GM23248 (cell line): Measurements from ENCODE around the gene PRSS57. TPM values are rescaled to one million over a fixed set of nuclear protein-coding genes. Genes with fewer than 3 reads are reported as not detected.

Experiments used
- DNase-seq: peaks from one replicate; pipeline ENCODE4 v3.0.0-alpha.2; 2015
- H2AFZ ChIP-seq: fragments of 200-600 bp; sonication (generic); 2 replicates; pipeline ENCODE4 v1.6.1; 2016; ENCODE audit warnings: antibody characterized with exemption
- H3F3A ChIP-seq: fragments of 200-600 bp; sonication (generic); 2 replicates; pipeline ENCODE4 v1.6.1; 2016; ENCODE audit warnings: mild to moderate bottlenecking, antibody characterized with exemption, mixed run types; ENCODE audit not compliant: insufficient read depth
- H3K27ac ChIP-seq: fragments of 200-600 bp; sonication (generic); 2 replicates; pipeline ENCODE4 v1.5.1; 2016; ENCODE audit warnings: mild to moderate bottlenecking
- H3K27me3 ChIP-seq: fragments of 200-600 bp; sonication (generic); replicated peaks from 2 replicates; pipeline ENCODE4 v1.6.1; 2016; ENCODE audit warnings: mild to moderate bottlenecking; ENCODE audit not compliant: insufficient read depth
- H3K36me3 ChIP-seq: fragments of 200-600 bp; sonication (generic); 2 replicates; pipeline ENCODE4 v1.6.1; 2016; ENCODE audit warnings: low read depth, mild to moderate bottlenecking
- H3K4me1 ChIP-seq: fragments of 200-600 bp; sonication (generic); 2 replicates; pipeline ENCODE4 v1.6.1; 2016; ENCODE audit warnings: mild to moderate bottlenecking; ENCODE audit not compliant: insufficient read depth
- H3K4me2 ChIP-seq: fragments of 200-600 bp; sonication (generic); one replicate; pipeline ENCODE4 v1.6.1; 2016; ENCODE audit warnings: mild to moderate bottlenecking; ENCODE audit not compliant: unreplicated experiment
- H3K4me3 ChIP-seq: fragments of 200-600 bp; sonication (generic); 2 replicates; pipeline ENCODE4 v1.5.1; 2016; ENCODE audit warnings: mild to moderate bottlenecking
- H3K79me2 ChIP-seq: fragments of 200-600 bp; sonication (generic); 2 replicates; pipeline ENCODE4 v1.6.1; 2016; ENCODE audit warnings: mild to moderate bottlenecking; ENCODE audit not compliant: insufficient read depth
- H3K9ac ChIP-seq: fragments of 200-600 bp; sonication (generic); 2 replicates; pipeline ENCODE4 v1.6.1; 2016; ENCODE audit warnings: mild to moderate bottlenecking
- H3K9me2 ChIP-seq: fragments of 200-600 bp; sonication (generic); 2 replicates; pipeline ENCODE4 v1.6.1; 2016; ENCODE audit warnings: mixed run types, mild to moderate bottlenecking, moderate library complexity; ENCODE audit not compliant: insufficient read depth
- H3K9me3 ChIP-seq: fragments of 200-600 bp; sonication (generic); one replicate; pipeline ENCODE4 v1.6.1; 2017; ENCODE audit warnings: low read depth
- H4K20me1 ChIP-seq: fragments of 200-600 bp; sonication (generic); 2 replicates; pipeline ENCODE4 v1.6.0; 2016; ENCODE audit not compliant: insufficient read depth
- EZH2 ChIP-seq: fragments of 200-600 bp; sonication (generic); IDR thresholded peaks from 2 replicates; pipeline ENCODE4 v1.6.1; 2018; ENCODE audit warnings: antibody characterized with exemption, mild to moderate bottlenecking; ENCODE audit not compliant: insufficient read depth, poor library complexity, severe bottlenecking
- EZH2phosphoT487 ChIP-seq: fragments of 200-600 bp; sonication (generic); IDR thresholded peaks from 2 replicates; pipeline ENCODE4 v1.6.1; 2018; ENCODE audit warnings: antibody characterized with exemption, moderate library complexity, mild to moderate bottlenecking, low read depth; ENCODE audit not compliant: insufficient read depth
- WGBS, 2 experiments: methylation state at CpG; one replicate each; pipeline ENCODE4 v1.1.6; 2015 to 2017; ENCODE audit warnings: low lambda C conversion rate in 2 of 2, low coverage in 1 of 2; ENCODE audit errors: missing lambda C conversion rate in 2 of 2; 5-methylcytosine and 5-hydroxymethylcytosine counted together
- in situ Hi-C: fragments of 300-500 bp; cut with MboI; formaldehyde crosslinking; loops from 2 replicates; pipeline ENCODE4 v1.15.0; 2020
- polyA plus RNA-seq: library from polyadenylated mRNA; unstranded; fragments of >200 nt; fragmentation: Nextera tagmentation; extraction: Ambion mirVana; gene quantifications from 2 replicates; pipeline ENCODE4 v1.2.1, GENCODE V29; 2016
- total RNA-seq: library from RNA; depleted of rRNA; stranded (reverse); fragments of >200 nt; shearing (Covaris generic); gene quantifications from 2 replicates; pipeline ENCODE4 v1.2.3, GENCODE V29; 2014; rRNA removed

PRSS57 gene
- total and polyA plus RNA-seq, 2 experiments from 2014 or later = not detected

DNA sequence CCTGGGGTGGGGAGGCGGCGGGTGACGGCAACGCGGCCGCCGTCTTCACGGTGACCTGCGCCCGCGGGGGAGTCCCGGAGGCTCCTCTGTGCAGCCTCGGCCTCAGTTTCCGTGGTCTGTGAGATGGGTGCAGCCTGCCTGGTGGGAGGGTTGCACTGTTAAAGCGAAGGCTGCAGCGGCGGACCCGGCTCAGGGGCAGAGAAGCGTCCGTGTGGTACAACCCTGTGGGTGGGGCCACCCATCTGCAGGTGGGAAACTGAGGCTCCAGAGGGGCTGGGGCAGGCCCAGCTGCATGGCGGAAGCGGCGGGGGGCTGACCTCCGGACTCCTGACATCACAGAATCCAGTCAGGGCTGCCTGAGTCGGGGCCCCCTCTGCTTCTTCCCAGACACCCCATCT lies 55.1 kb downstream of the PRSS57 start:
- Histone ChIP-seq H3K79me2 (no peaks in the 10 kb centered on the region), H3K36me3 (no peaks in the 10 kb centered on the region), H3K27me3 (no peaks in the 10 kb centered on the region), H3K4me2 (no peak overlapping the region), H3K9me2 (no peaks in the 10 kb centered on the region), H4K20me1 (no peaks in the 10 kb centered on the region), H3K4me3 (peak overlapping the region; percentile 61), H3K4me1 (no peaks in the 10 kb centered on the region), H3F3A (no peaks in the 10 kb centered on the region), H2AFZ (peak overlapping the region; percentile 23; the same call in 1 of the 2 replicates), H3K9me3 (no peaks in the 10 kb centered on the region), H3K9ac (0 out of 2 replicates have a peak overlapping the region, but pooled peaks have one; percentile 25), H3K27ac (no peak overlapping the region)
- in situ Hi-C loops = no loop called here
- WGBS, 2 experiments = 67 to 77% methylated on average over 16 to 21 of the region's 25 CpGs
- no peak for DNase-seq
- TF ChIP-seq EZH2phosphoT487 (no peak), EZH2 (no peak)

DNA sequence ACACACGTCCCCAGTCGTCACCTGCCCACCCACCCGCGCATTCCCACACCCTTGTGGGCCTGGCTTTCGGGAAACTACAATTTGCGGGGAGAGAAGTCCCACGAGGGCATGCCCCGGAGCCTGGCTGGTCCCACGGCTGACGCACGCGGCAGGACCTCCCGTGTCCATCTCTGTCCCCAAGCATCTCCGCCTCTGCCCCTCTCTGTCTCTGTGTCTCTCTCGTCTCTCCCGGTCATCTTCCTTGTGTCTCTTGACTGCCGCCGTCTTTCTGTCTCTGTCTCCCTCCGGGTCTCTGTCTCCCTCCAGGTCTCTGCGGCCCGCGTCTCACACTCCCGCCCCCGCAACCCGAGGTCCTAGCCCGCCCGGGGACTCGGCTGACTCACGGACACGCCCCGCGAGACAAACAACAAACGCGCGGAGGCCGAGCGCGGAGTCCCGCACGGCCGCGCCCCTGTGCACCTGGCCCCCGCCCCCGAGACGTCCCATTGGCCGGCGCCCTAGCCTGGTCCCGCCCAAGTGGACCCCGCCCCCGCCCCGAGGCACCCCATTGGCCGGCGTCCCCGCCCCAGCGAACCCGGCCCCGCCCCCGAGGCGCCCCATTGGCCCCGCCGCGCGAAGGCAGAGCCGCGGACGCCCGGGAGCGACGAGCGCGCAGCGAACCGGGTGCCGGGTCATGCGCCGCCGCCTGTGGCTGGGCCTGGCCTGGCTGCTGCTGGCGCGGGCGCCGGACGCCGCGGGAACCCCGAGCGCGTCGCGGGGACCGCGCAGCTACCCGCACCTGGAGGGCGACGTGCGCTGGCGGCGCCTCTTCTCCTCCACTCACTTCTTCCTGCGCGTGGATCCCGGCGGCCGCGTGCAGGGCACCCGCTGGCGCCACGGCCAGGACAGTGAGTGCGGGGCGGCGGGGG lies 55.7 kb downstream of the PRSS57 start, which contains the start of gene FGF22:
Gene FGF22, plus strand, starts transcription at position 627 of the 908 bp plus-strand sequence. Its CDS starts 47 bp downstream, at position 674.
- no peaks in the 10 kb centered on the region for H4K20me1 ChIP-seq
- H3K4me2 ChIP-seq = peak within 1 kb of the TSS; percentile 91
- no peak within 1 kb of the TSS for H3K27ac ChIP-seq
- peak; percentile 96 for DNase-seq
- peak within 1 kb of the TSS; percentile 68 for H3K4me3 ChIP-seq
- TF ChIP-seq EZH2phosphoT487 = no peak
- no peak for TF ChIP-seq EZH2
- H3K9me2 ChIP-seq = no peaks in the 10 kb centered on the region
- no peaks in the 10 kb centered on the region for H3K4me1 ChIP-seq
- in situ Hi-C loops = no loop called here
- WGBS, 2 experiments = 7 to 13% methylated on average over 31 to 105 of the region's 109 CpGs
- H3F3A ChIP-seq = no peaks in the 10 kb centered on the region
- H3K9ac ChIP-seq = peak within 1 kb of the TSS; percentile 65
- peak within 1 kb of the TSS; percentile 79 for H2AFZ ChIP-seq
- H3K36me3 ChIP-seq = no peaks in the 10 kb centered on the region
- H3K27me3 ChIP-seq = no peaks in the 10 kb centered on the region
- no peaks in the 10 kb centered on the region for H3K9me3 ChIP-seq
- H3K79me2 ChIP-seq = peaks cover 6% of the 10 kb centered on the region; the same call in 1 of the 2 replicates

DNA sequence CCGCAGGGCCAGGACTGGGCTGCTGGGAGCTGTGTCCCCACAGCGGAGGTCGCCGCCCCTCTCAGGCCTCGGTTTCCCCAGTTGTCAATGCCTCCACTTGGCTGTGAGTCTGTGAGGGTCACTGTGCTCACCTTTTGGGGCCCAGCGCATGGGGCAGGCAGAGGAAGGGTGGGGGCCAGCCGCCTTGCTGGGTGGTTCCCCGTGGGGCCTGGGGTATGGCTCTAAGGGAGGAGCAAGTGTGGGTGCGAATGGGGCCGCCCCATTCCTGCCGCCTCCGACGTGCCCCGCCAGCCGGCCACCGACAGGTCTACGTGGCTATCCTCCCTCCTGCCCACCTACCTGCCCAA lies 56.4 kb downstream of the PRSS57 start:
- H3K79me2 ChIP-seq = peaks cover 11% of the 10 kb centered on the region
- peak overlapping the region; percentile 68; the same call in 1 of the 2 replicates for H3K4me3 ChIP-seq
- DNase-seq = no peak
- no peak overlapping the region for H3K27ac ChIP-seq
- no peaks in the 10 kb centered on the region for H3K27me3 ChIP-seq
- H3K9me3 ChIP-seq = no peaks in the 10 kb centered on the region
- peak overlapping the region; percentile 79 for H2AFZ ChIP-seq
- H3K4me2 ChIP-seq = peak overlapping the region; percentile 91
- no peaks in the 10 kb centered on the region for H3F3A ChIP-seq
- no peaks in the 10 kb centered on the region for H3K9me2 ChIP-seq
- H3K4me1 ChIP-seq = no peaks in the 10 kb centered on the region
- in situ Hi-C loops = no loop called here
- no peak for TF ChIP-seq EZH2phosphoT487
- TF ChIP-seq EZH2 = no peak
- H4K20me1 ChIP-seq = no peaks in the 10 kb centered on the region
- WGBS, 2 experiments = 53 to 70% methylated on average over 10 to 16 of the region's 17 CpGs
- no peaks in the 10 kb centered on the region for H3K36me3 ChIP-seq
- H3K9ac ChIP-seq = peak overlapping the region; percentile 65

Other genes starting within 250 kb of the PRSS57 start
- gene SHC2, start 234.4 kb downstream of the PRSS57 start, total RNA-seq = not detected in 2 replicates
- not detected in 2 replicates for gene SHC2, start 234.4 kb downstream of the PRSS57 start, polyA plus RNA-seq
- gene MADCAM1, start 199.0 kb downstream of the PRSS57 start, total RNA-seq = 0.54 TPM in 1 of 2 replicates, not detected in the other
- gene MADCAM1, start 199.0 kb downstream of the PRSS57 start, polyA plus RNA-seq = 0.11 and 0.38 TPM in 2 replicates
- gene TPGS1, start 188.0 kb downstream of the PRSS57 start, total RNA-seq = 60.5 and 72.2 TPM in 2 replicates
- gene TPGS1, start 188.0 kb downstream of the PRSS57 start, polyA plus RNA-seq = 18.9 and 22.0 TPM in 2 replicates
- 43.0 and 50.8 TPM in 2 replicates for gene CDC34, start 163.7 kb downstream of the PRSS57 start, total RNA-seq
- gene CDC34, start 163.7 kb downstream of the PRSS57 start, polyA plus RNA-seq = 44.4 and 46.4 TPM in 2 replicates
- gene GZMM, start 151.4 kb downstream of the PRSS57 start, total RNA-seq = not detected in 2 replicates
- gene GZMM, start 151.4 kb downstream of the PRSS57 start, polyA plus RNA-seq = not detected in 2 replicates
- 887 and 955 TPM in 2 replicates for gene BSG, start 122.9 kb downstream of the PRSS57 start, total RNA-seq
- gene BSG, start 122.9 kb downstream of the PRSS57 start, polyA plus RNA-seq = 939 and 970 TPM in 2 replicates
- 1.8 and 3.1 TPM in 2 replicates for gene HCN2, start 105.6 kb downstream of the PRSS57 start, total RNA-seq
- 0.14 TPM in 1 of 2 replicates, not detected in the other for gene HCN2, start 105.6 kb downstream of the PRSS57 start, polyA plus RNA-seq
- 36.2 and 48.8 TPM in 2 replicates for gene POLRMT, start 61.9 kb downstream of the PRSS57 start, total RNA-seq
- gene POLRMT, start 61.9 kb downstream of the PRSS57 start, polyA plus RNA-seq = 21.8 and 23.6 TPM in 2 replicates
- 0.13 and 1.2 TPM in 2 replicates for gene FGF22, start 55.6 kb downstream of the PRSS57 start, total RNA-seq
- not detected in 2 replicates for gene FGF22, start 55.6 kb downstream of the PRSS57 start, polyA plus RNA-seq
- gene RNF126, start 32.2 kb downstream of the PRSS57 start, total RNA-seq = 71.3 and 72.4 TPM in 2 replicates
- gene RNF126, start 32.2 kb downstream of the PRSS57 start, polyA plus RNA-seq = 52.7 and 58.5 TPM in 2 replicates
- 97.3 and 100 TPM in 2 replicates for gene FSTL3, start 19.1 kb downstream of the PRSS57 start, total RNA-seq
- gene FSTL3, start 19.1 kb downstream of the PRSS57 start, polyA plus RNA-seq = 39.2 and 41.4 TPM in 2 replicates
- 2.5 and 2.7 TPM in 2 replicates for gene PALM, start 13.5 kb upstream of the PRSS57 start, total RNA-seq
- 0.32 and 0.36 TPM in 2 replicates for gene PALM, start 13.5 kb upstream of the PRSS57 start, polyA plus RNA-seq
- gene MISP, start 55.7 kb upstream of the PRSS57 start, total RNA-seq = not detected in 2 replicates
- gene MISP, start 55.7 kb upstream of the PRSS57 start, polyA plus RNA-seq = 0.13 TPM in 1 of 2 replicates, not detected in the other
- 175 and 194 TPM in 2 replicates for gene PTBP1, start 102.0 kb upstream of the PRSS57 start, total RNA-seq
- 157 and 160 TPM in 2 replicates for gene PTBP1, start 102.0 kb upstream of the PRSS57 start, polyA plus RNA-seq
- gene PLPPR3, start 126.5 kb upstream of the PRSS57 start, total RNA-seq = 0.32 TPM in 1 of 2 replicates, not detected in the other
- gene PLPPR3, start 126.5 kb upstream of the PRSS57 start, polyA plus RNA-seq = not detected in 2 replicates
- gene AZU1, start 132.4 kb upstream of the PRSS57 start, total RNA-seq = not detected in 2 replicates
- not detected in 2 replicates for gene AZU1, start 132.4 kb upstream of the PRSS57 start, polyA plus RNA-seq
- gene PRTN3, start 145.5 kb upstream of the PRSS57 start, total RNA-seq = not detected in 2 replicates
- gene PRTN3, start 145.5 kb upstream of the PRSS57 start, polyA plus RNA-seq = not detected in 2 replicates
- 1.4 TPM in 1 of 2 replicates, not detected in the other for gene ELANE, start 156.9 kb upstream of the PRSS57 start, total RNA-seq
- 0.20 and 0.34 TPM in 2 replicates for gene ELANE, start 156.9 kb upstream of the PRSS57 start, polyA plus RNA-seq
- gene CFD, start 164.2 kb upstream of the PRSS57 start, total RNA-seq = 3.2 and 5.7 TPM in 2 replicates
- gene CFD, start 164.2 kb upstream of the PRSS57 start, polyA plus RNA-seq = 4.9 and 5.2 TPM in 2 replicates
- 20.9 and 26.6 TPM in 2 replicates for gene MED16, start 197.7 kb upstream of the PRSS57 start, total RNA-seq
- gene MED16, start 197.7 kb upstream of the PRSS57 start, polyA plus RNA-seq = 66.5 and 66.9 TPM in 2 replicates
- gene RNU6-9, start 198.0 kb upstream of the PRSS57 start, total RNA-seq = not detected in 2 replicates
- gene RNU6-9, start 198.0 kb upstream of the PRSS57 start, polyA plus RNA-seq = not detected in 2 replicates
- 41.6 and 50.9 TPM in 2 replicates for gene R3HDM4, start 217.8 kb upstream of the PRSS57 start, total RNA-seq
- gene R3HDM4, start 217.8 kb upstream of the PRSS57 start, polyA plus RNA-seq = 52.7 and 58.1 TPM in 2 replicates
- not detected in 2 replicates for gene KISS1R, start 221.9 kb upstream of the PRSS57 start, total RNA-seq
- gene KISS1R, start 221.9 kb upstream of the PRSS57 start, polyA plus RNA-seq = not detected in 2 replicates
- 6.7 and 8.5 TPM in 2 replicates for gene ARID3A, start 230.6 kb upstream of the PRSS57 start, total RNA-seq
- gene ARID3A, start 230.6 kb upstream of the PRSS57 start, polyA plus RNA-seq = 2.4 and 2.8 TPM in 2 replicates